B cell (primary cell): ENCODE results near the gene CLINT1.

Experiments
- EZH2 ChIP-seq: IDR thresholded peaks from 2 replicates; pipeline ENCODE4 v1.6.1; 2012; ENCODE audit warnings: borderline replicate concordance, low read depth, mild to moderate bottlenecking, moderate library complexity, low read length; ENCODE audit not compliant: insufficient read depth, poor library complexity, severe bottlenecking
- TF ChIP-seq, protein P1 (sequence below): fragments of 200-600 bp; IDR thresholded peaks from one replicate; pipeline ENCODE4 v1.8.0; 2022; ENCODE audit warnings: antibody characterized with exemption, mild to moderate bottlenecking

DNA sequence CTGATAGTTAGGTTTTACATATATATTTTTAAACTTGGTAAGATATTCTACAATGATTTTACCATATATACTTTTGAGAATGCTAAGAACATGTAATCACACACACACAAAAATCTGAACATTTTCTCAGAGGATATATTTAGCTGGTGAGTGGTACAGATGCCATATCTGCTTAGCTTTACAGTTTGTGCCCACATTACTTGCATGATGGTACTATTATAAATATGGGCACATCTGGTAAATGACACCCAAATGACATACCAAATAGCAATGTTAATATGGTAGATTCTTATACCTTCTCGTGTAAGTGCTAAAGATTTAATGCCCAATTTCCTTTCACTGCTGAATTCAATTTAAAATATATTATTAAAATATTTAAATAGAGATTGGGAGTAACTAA, 58.8 kb downstream of the CLINT1 start:
- TF ChIP-seq EZH2, result no peak
- TF ChIP-seq, protein P1, sequence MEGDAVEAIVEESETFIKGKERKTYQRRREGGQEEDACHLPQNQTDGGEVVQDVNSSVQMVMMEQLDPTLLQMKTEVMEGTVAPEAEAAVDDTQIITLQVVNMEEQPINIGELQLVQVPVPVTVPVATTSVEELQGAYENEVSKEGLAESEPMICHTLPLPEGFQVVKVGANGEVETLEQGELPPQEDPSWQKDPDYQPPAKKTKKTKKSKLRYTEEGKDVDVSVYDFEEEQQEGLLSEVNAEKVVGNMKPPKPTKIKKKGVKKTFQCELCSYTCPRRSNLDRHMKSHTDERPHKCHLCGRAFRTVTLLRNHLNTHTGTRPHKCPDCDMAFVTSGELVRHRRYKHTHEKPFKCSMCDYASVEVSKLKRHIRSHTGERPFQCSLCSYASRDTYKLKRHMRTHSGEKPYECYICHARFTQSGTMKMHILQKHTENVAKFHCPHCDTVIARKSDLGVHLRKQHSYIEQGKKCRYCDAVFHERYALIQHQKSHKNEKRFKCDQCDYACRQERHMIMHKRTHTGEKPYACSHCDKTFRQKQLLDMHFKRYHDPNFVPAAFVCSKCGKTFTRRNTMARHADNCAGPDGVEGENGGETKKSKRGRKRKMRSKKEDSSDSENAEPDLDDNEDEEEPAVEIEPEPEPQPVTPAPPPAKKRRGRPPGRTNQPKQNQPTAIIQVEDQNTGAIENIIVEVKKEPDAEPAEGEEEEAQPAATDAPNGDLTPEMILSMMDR, result no peak
